Colonic mucosa (tissue), 4 donors: ENCODE measurements around the gene BIK. TPM values are rescaled to one million over a fixed set of nuclear protein-coding genes. Genes with fewer than 3 reads are reported as not detected.

ENCODE experiments used
- DNase-seq: peaks from one replicate; pipeline ENCODE4 v3.0.0-alpha.2; 2020
- H3K27ac ChIP-seq: fragments of 200-600 bp; one replicate; pipeline ENCODE4 v1.8.0; 2021
- H3K27me3 ChIP-seq: fragments of 200-600 bp; one replicate; pipeline ENCODE4 v1.8.0; 2021
- H3K36me3 ChIP-seq: fragments of 200-600 bp; one replicate; pipeline ENCODE4 v1.8.0; 2021
- H3K4me1 ChIP-seq: fragments of 200-600 bp; one replicate; pipeline ENCODE4 v1.8.0; 2021; ENCODE audit warnings: mild to moderate bottlenecking
- H3K4me3 ChIP-seq: fragments of 200-600 bp; one replicate; pipeline ENCODE4 v1.8.0; 2021
- H3K9ac ChIP-seq, 2 donors: one replicate each; pipeline ENCODE4 v1.7.0; 2013; ENCODE audit warnings: control low read depth in 2 of 2, low read depth in 2 of 2, low read length in 2 of 2
- H3K9me3 ChIP-seq: fragments of 200-600 bp; one replicate; pipeline ENCODE4 v1.8.0; 2021
- CTCF ChIP-seq: fragments of 200-600 bp; IDR thresholded peaks from one replicate; pipeline ENCODE4 v1.8.0; 2022; ENCODE audit warnings: antibody characterized with exemption, mild to moderate bottlenecking
- intact Hi-C: fragments of 100-400 bp; cut with DNase I; formaldehyde crosslinking; loops from one replicate; pipeline ENCODE4 v1.14.1; 2022
- total RNA-seq, 2 donors: library from RNA; stranded (reverse); fragmentation: NEBNext Ultra II Directional in 1 of 2; extraction: Animal tissue kit (Norgen Biotek cat#: 25700) in 1 of 2; gene quantifications; one replicate each; pipeline ENCODE4 v1.2.1, GENCODE V29; 2021
- donor health status: healthy.
- donor health status: DM: no; HTN: no; CAD: no.
- donor health status: DM: no; HTN: no; CAD: no.

BIK gene
- total RNA-seq: 10 to 100 TPM; 29.5 to 31.4 TPM

GRCh38 chr22:43110444-43110926, at the start of gene BIK:
Gene BIK, plus strand, starts transcription at chr22:43110750. Its CDS starts 13,273 bp downstream, at chr22:43124023.
- Histone ChIP-seq H3K4me3 (peak within 1 kb of the TSS; percentile 93), H3K27ac (peak within 1 kb of the TSS; percentile 43), H3K9me3 (no peaks in the 10 kb centered on the region), H3K36me3 (no peaks in the 10 kb centered on the region), H3K27me3 (peaks cover 7% of the 10 kb centered on the region), H3K4me1 (peaks cover 7% of the 10 kb centered on the region), H3K9ac (peak within 1 kb of the TSS; percentile 74 to 80)
- peak; percentile 72 for DNase-seq
- intact Hi-C loops: no loop called here
- no peak for TF ChIP-seq CTCF

- intact Hi-C loops: no loop called here
- Histone ChIP-seq H3K9me3 (no peaks in the 10 kb centered on the region), H3K27ac (no peak overlapping the region), H3K27me3 (no peaks in the 10 kb centered on the region), H3K4me1 (no peaks in the 10 kb centered on the region), H3K9ac (no peak overlapping the region), H3K36me3 (no peaks in the 10 kb centered on the region), H3K4me3 (no peak overlapping the region)
- DNase-seq: no peak
- no peak for TF ChIP-seq CTCF
These were observed 44.4 kb upstream of the BIK start for GRCh38 chr22:43066134-43066533.

- no peaks in the 10 kb centered on the region for H3K9me3 ChIP-seq
- no peaks in the 10 kb centered on the region for H3K27me3 ChIP-seq
- no peak overlapping the region for H3K4me3 ChIP-seq
- no peak overlapping the region for H3K9ac ChIP-seq
- H3K4me1 ChIP-seq: no peaks in the 10 kb centered on the region
- intact Hi-C loops: no loop called here
- H3K36me3 ChIP-seq: no peaks in the 10 kb centered on the region
- no peak for TF ChIP-seq CTCF
- H3K27ac ChIP-seq: no peak overlapping the region
- no peak for DNase-seq
These were observed 43.6 kb upstream of the BIK start for GRCh38 chr22:43066844-43067385.

- H3K27me3 ChIP-seq: no peaks in the 10 kb centered on the region
- H3K36me3 ChIP-seq: no peaks in the 10 kb centered on the region
- DNase-seq: peak; percentile 35
- TF ChIP-seq CTCF: no peak
- H3K4me1 ChIP-seq: no peaks in the 10 kb centered on the region
- intact Hi-C loops: no loop called here
- H3K4me3 ChIP-seq: no peak overlapping the region
- H3K27ac ChIP-seq: no peak overlapping the region
- no peaks in the 10 kb centered on the region for H3K9me3 ChIP-seq
- no peak overlapping the region for H3K9ac ChIP-seq
These were observed 33.3 kb upstream of the BIK start for GRCh38 chr22:43077121-43077877.

GRCh38 chr22:43078522-43078921, 32.0 kb upstream of the BIK start:
- Histone ChIP-seq H3K27ac (no peak overlapping the region), H3K36me3 (no peaks in the 10 kb centered on the region), H3K4me1 (no peaks in the 10 kb centered on the region), H3K9ac (no peak overlapping the region), H3K4me3 (no peak overlapping the region), H3K9me3 (no peaks in the 10 kb centered on the region), H3K27me3 (no peaks in the 10 kb centered on the region)
- no peak for TF ChIP-seq CTCF
- intact Hi-C loops: no loop called here
- peak; percentile 85 for DNase-seq
